Breast epithelium (tissue), 3 donors: ENCODE results near the gene TMEM132D.

Source experiments
- CTCF ChIP-seq, 3 donors: fragments of 450-650 bp; IDR thresholded peaks; one replicate each; pipeline ENCODE4 v1.5.1; 2016 to 2017; ENCODE audit warnings: antibody characterized with exemption in 3 of 3, mild to moderate bottlenecking in 3 of 3, moderate library complexity in 3 of 3
- POLR2A ChIP-seq: fragments of 450-650 bp; IDR thresholded peaks from one replicate; pipeline ENCODE4 v1.6.1; 2016; ENCODE audit warnings: antibody characterized with exemption, mild to moderate bottlenecking, moderate library complexity
- POLR2AphosphoS5 ChIP-seq, 3 donors: sonication (generic); formaldehyde crosslinking; IDR thresholded peaks; one replicate each; pipeline ENCODE4 v1.6.1; 2017; ENCODE audit warnings: antibody characterized with exemption in 3 of 3

- no peak for TF ChIP-seq CTCF (IDR thresholded peaks at IDR 0.05)
- TF ChIP-seq POLR2A = no peak
- no peak for TF ChIP-seq POLR2AphosphoS5 (IDR thresholded peaks at IDR 0.05)
Measured at GRCh38 chr12:129556082-129556481, 347.7 kb downstream of the TMEM132D start.
